Ovary (tissue), 3 donors: ENCODE results near the gene ME3.

ENCODE experiments used
- CTCF ChIP-seq, 3 donors: fragments of 450-650 bp in 2 of 3; fragments of 200-600 bp in 1 of 3; IDR thresholded peaks; one replicate each; pipeline versions ENCODE4 v1.5.1 to v1.8.0; 2016 to 2022; ENCODE audit warnings: antibody characterized with exemption in 3 of 3, mild to moderate bottlenecking in 1 of 3
- EP300 ChIP-seq: sonication (generic); formaldehyde crosslinking; IDR thresholded peaks from one replicate; pipeline ENCODE4 v1.6.1; 2017; ENCODE audit warnings: antibody characterized with exemption
- POLR2A ChIP-seq: fragments of 450-650 bp; IDR thresholded peaks from one replicate; pipeline ENCODE4 v1.6.1; 2017; ENCODE audit warnings: antibody characterized with exemption, mild to moderate bottlenecking, moderate library complexity
- donor health status: DM: no; HTN: no; CAD: no.

- TF ChIP-seq CTCF (IDR thresholded peaks at IDR 0.05) (no peak), POLR2A (no peak), EP300 (no peak)
Measured at GRCh38 chr11:86570451-86570850, 102.0 kb downstream of the ME3 start.
